ENCODE measurements around the gene CRYBG1. TPM values are rescaled to one million over a fixed set of nuclear protein-coding genes. Genes with fewer than 3 reads are reported as not detected.
A peak's percentile ranks its signal among the peaks of the same experiment; 100 is the strongest.

Gene CRYBG1
- polyA plus RNA-seq, 1 donor from 2014 or later: 0.73 TPM

DNA sequence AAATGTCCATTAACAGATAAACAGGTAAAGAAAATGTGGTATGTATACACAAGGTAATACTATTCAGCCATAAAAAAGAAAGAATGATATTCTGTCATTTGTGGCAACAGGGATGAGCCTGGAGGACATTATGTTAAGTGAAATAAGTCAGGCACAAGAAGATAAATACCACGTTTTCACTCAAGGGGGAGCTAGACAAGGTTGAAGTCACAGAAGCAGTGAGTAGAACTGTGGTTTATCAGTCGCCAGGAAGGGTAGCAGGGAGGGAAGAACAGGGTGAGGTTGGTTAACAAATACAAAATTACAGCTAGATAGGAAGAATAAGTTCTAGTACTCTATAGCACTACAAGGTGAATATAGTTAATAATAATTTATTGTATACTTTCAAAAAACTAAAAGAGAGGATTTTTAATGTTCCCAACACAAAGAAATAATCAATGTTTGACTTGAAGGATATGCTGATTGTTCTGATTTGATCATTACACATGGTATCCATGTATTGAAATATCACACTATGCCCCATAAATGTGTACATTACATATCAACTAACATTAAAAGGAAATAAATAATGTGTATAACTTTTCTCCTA lies 247.7 kb downstream of the CRYBG1 start:
- H3K9ac ChIP-seq (ENCODE audit: low read length): no peak overlapping the region
- peaks cover 3% of the 10 kb centered on the region for H3K36me3 ChIP-seq (ENCODE audit: insufficient read depth, low read length)
- H3K79me2 ChIP-seq (replicated peaks; ENCODE audit: insufficient read depth, low read length): no peaks in the 10 kb centered on the region
- no peaks in the 10 kb centered on the region for H3K27me3 ChIP-seq (ENCODE audit: insufficient read depth, low read depth, low read length)
- no peak overlapping the region for H2AFZ ChIP-seq (ENCODE audit: low read depth, low read length)
- H3K9me3 ChIP-seq (ENCODE audit: low read length): no peaks in the 10 kb centered on the region
- H3F3A ChIP-seq (ENCODE audit: insufficient read depth, low read length, poor library complexity, severe bottlenecking): no peaks in the 10 kb centered on the region
- H4K20me1 ChIP-seq (ENCODE audit: insufficient read depth): no peaks in the 10 kb centered on the region
- H3K27ac ChIP-seq (ENCODE audit: low read length): no peak overlapping the region
- H3K4me2 ChIP-seq (ENCODE audit: low read length): no peak overlapping the region
- H3K9me2 ChIP-seq (ENCODE audit: insufficient read depth, low read length): no peaks in the 10 kb centered on the region
- TF ChIP-seq EP300 (conservative IDR thresholded peaks at IDR 0.05; ENCODE audit: poor library complexity, severe bottlenecking): no peak
- TF ChIP-seq, protein P1, sequence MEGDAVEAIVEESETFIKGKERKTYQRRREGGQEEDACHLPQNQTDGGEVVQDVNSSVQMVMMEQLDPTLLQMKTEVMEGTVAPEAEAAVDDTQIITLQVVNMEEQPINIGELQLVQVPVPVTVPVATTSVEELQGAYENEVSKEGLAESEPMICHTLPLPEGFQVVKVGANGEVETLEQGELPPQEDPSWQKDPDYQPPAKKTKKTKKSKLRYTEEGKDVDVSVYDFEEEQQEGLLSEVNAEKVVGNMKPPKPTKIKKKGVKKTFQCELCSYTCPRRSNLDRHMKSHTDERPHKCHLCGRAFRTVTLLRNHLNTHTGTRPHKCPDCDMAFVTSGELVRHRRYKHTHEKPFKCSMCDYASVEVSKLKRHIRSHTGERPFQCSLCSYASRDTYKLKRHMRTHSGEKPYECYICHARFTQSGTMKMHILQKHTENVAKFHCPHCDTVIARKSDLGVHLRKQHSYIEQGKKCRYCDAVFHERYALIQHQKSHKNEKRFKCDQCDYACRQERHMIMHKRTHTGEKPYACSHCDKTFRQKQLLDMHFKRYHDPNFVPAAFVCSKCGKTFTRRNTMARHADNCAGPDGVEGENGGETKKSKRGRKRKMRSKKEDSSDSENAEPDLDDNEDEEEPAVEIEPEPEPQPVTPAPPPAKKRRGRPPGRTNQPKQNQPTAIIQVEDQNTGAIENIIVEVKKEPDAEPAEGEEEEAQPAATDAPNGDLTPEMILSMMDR (IDR thresholded peaks at IDR 0.05; ENCODE audit: poor library complexity, severe bottlenecking): peak; percentile 19
- no peak overlapping the region for H3K4me3 ChIP-seq (ENCODE audit: low read length)

DNA sequence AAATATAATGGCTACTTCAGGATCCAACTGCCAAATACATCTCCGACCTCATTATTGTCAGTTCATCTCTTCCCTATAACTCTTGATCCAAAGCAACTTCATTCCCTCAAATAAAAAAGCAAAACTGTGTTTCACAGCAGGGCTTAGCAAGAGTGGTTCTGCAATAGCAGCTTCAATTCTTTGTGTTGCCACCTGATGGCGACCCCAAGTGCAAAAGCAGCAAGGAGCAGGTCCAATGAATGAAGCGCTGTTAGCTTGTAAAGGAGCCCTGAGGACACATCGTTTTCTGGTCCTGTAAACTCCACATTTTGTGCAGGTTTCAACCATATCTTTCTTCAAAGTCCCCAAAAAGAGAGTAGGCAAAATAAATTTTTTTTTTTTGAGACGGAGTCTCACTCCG lies 249.2 kb downstream of the CRYBG1 start:
- H3F3A ChIP-seq (ENCODE audit: insufficient read depth, low read length, poor library complexity, severe bottlenecking): no peaks in the 10 kb centered on the region
- no peaks in the 10 kb centered on the region for H3K9me3 ChIP-seq (ENCODE audit: low read length)
- H3K4me3 ChIP-seq (ENCODE audit: low read length): no peak overlapping the region
- H3K27ac ChIP-seq (ENCODE audit: low read length): no peak overlapping the region
- H3K9me2 ChIP-seq (ENCODE audit: insufficient read depth, low read length): no peaks in the 10 kb centered on the region
- peaks cover 3% of the 10 kb centered on the region for H3K36me3 ChIP-seq (ENCODE audit: insufficient read depth, low read length)
- TF ChIP-seq MXI1 (conservative IDR thresholded peaks at IDR 0.05; ENCODE audit: poor library complexity, severe bottlenecking): no peak
- no peak for TF ChIP-seq POLR2AphosphoS5 (IDR thresholded peaks at IDR 0.05)
- TF ChIP-seq EP300 (conservative IDR thresholded peaks at IDR 0.05; ENCODE audit: poor library complexity, severe bottlenecking): no peak
- TF ChIP-seq, protein P1 (IDR thresholded peaks at IDR 0.05; ENCODE audit: poor library complexity, severe bottlenecking): peak; percentile 52
- TF ChIP-seq, protein P2, sequence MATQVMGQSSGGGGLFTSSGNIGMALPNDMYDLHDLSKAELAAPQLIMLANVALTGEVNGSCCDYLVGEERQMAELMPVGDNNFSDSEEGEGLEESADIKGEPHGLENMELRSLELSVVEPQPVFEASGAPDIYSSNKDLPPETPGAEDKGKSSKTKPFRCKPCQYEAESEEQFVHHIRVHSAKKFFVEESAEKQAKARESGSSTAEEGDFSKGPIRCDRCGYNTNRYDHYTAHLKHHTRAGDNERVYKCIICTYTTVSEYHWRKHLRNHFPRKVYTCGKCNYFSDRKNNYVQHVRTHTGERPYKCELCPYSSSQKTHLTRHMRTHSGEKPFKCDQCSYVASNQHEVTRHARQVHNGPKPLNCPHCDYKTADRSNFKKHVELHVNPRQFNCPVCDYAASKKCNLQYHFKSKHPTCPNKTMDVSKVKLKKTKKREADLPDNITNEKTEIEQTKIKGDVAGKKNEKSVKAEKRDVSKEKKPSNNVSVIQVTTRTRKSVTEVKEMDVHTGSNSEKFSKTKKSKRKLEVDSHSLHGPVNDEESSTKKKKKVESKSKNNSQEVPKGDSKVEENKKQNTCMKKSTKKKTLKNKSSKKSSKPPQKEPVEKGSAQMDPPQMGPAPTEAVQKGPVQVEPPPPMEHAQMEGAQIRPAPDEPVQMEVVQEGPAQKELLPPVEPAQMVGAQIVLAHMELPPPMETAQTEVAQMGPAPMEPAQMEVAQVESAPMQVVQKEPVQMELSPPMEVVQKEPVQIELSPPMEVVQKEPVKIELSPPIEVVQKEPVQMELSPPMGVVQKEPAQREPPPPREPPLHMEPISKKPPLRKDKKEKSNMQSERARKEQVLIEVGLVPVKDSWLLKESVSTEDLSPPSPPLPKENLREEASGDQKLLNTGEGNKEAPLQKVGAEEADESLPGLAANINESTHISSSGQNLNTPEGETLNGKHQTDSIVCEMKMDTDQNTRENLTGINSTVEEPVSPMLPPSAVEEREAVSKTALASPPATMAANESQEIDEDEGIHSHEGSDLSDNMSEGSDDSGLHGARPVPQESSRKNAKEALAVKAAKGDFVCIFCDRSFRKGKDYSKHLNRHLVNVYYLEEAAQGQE (IDR thresholded peaks at IDR 0.05; ENCODE audit: borderline replicate concordance): no peak
- TF ChIP-seq RAD21 (conservative IDR thresholded peaks at IDR 0.05): peak; percentile 56
- peak; percentile 59 for TF ChIP-seq SMC3 (conservative IDR thresholded peaks at IDR 0.05; ENCODE audit: poor library complexity)
- TF ChIP-seq TAF1 (IDR thresholded peaks at IDR 0.05; ENCODE audit: low read depth): no peak
- no peak for TF ChIP-seq EZH2 (IDR thresholded peaks at IDR 0.05; ENCODE audit: borderline replicate concordance, insufficient read depth, low read length, poor library complexity, severe bottlenecking)
- H2AFZ ChIP-seq (ENCODE audit: low read depth, low read length): no peak overlapping the region
- no peaks in the 10 kb centered on the region for H4K20me1 ChIP-seq (ENCODE audit: insufficient read depth)
- H3K4me2 ChIP-seq (ENCODE audit: low read length): no peak overlapping the region
- H3K79me2 ChIP-seq (replicated peaks; ENCODE audit: insufficient read depth, low read length): no peaks in the 10 kb centered on the region
- no peaks in the 10 kb centered on the region for H3K27me3 ChIP-seq (ENCODE audit: insufficient read depth, low read depth, low read length)
- H3K9ac ChIP-seq (ENCODE audit: low read length): no peak overlapping the region
